Choroid plexus epithelial cell (primary cell): ENCODE results near the gene ADAMTS13.

Experiments
- DNase-seq: peaks from one replicate; pipeline ENCODE4 v3.0.0-alpha.2; 2010; ENCODE audit warnings: low read depth
- H3K4me3 ChIP-seq: 2 replicates; pipeline ENCODE4 v1.5.1; 2011; ENCODE audit warnings: low read depth, mild to moderate bottlenecking, control low read depth, low read length, moderate library complexity
- CTCF ChIP-seq: conservative IDR thresholded peaks from 2 replicates; pipeline ENCODE4 v1.5.1; 2011; ENCODE audit warnings: low read depth, mild to moderate bottlenecking, control low read depth, inconsistent platforms, low read length, moderate library complexity

ADAMTS13 gene

GRCh38 chr9:133471551-133472276, 49.5 kb downstream of the ADAMTS13 start:
- no peak for TF ChIP-seq CTCF
- no peak overlapping the region for H3K4me3 ChIP-seq

GRCh38 chr9:133472277-133472645, 50.1 kb downstream of the ADAMTS13 start:
- DNase-seq, result no peak
- no peak for TF ChIP-seq CTCF

More at GRCh38 chr9:133471551-133472276, 49.5 kb downstream of the ADAMTS13 start:
- no peak for DNase-seq

GRCh38 chr9:133472753-133473378, 50.7 kb downstream of the ADAMTS13 start:
- TF ChIP-seq CTCF, result no peak
- DNase-seq, result no peak
- H3K4me3 ChIP-seq, result no peak overlapping the region

More at GRCh38 chr9:133472277-133472645, 50.1 kb downstream of the ADAMTS13 start:
- no peak overlapping the region for H3K4me3 ChIP-seq

GRCh38 chr9:133473743-133474142, 51.6 kb downstream of the ADAMTS13 start:
- no peak for DNase-seq
- no peak for TF ChIP-seq CTCF
- no peak overlapping the region for H3K4me3 ChIP-seq

- no peak for DNase-seq
- no peak overlapping the region for H3K4me3 ChIP-seq
- no peak for TF ChIP-seq CTCF
Observed at GRCh38 chr9:133474215-133474614, 52.0 kb downstream of the ADAMTS13 start.

GRCh38 chr9:133474853-133475252, 52.7 kb downstream of the ADAMTS13 start:
- H3K4me3 ChIP-seq, result no peak overlapping the region
- no peak for TF ChIP-seq CTCF
- no peak for DNase-seq
